Epithelial cell of esophagus (primary cell): ENCODE measurements around the gene EIF3B.
"Not testable (repeated sequence)": the region's sequence is repeated elsewhere in the genome, so short reads cannot be mapped to it uniquely, and the experiment has no call there.

Experiments
- DNase-seq: peaks from one replicate; pipeline ENCODE4 v3.0.0; 2010; ENCODE audit warnings: low read depth
- H3K4me3 ChIP-seq: 2 replicates; pipeline ENCODE4 v1.5.1; 2011; ENCODE audit warnings: mild to moderate bottlenecking, low read length, control low read depth
- CTCF ChIP-seq: IDR thresholded peaks from 2 replicates; pipeline ENCODE4 v1.5.1; 2011; ENCODE audit warnings: low read depth, mild to moderate bottlenecking, low read length, control low read depth, inconsistent platforms; ENCODE audit not compliant: insufficient read depth; ENCODE audit errors: missing control alignments

The EIF3B gene

GRCh38 chr7:2373646-2374045, 19.0 kb downstream of the EIF3B start:
- TF ChIP-seq CTCF = no peak
- no peak overlapping the region for H3K4me3 ChIP-seq
- no peak for DNase-seq

- DNase-seq = no peak
- no peak for TF ChIP-seq CTCF
These were observed 19.8 kb downstream of the EIF3B start for GRCh38 chr7:2374401-2374800.

GRCh38 chr7:2374830-2375728, 20.5 kb downstream of the EIF3B start:
- DNase-seq = no peak
- TF ChIP-seq CTCF = no peak
- no peak overlapping the region for H3K4me3 ChIP-seq

More at GRCh38 chr7:2374401-2374800, 19.8 kb downstream of the EIF3B start:
- H3K4me3 ChIP-seq = no peak overlapping the region

- H3K4me3 ChIP-seq = no peak overlapping the region
- no peak for DNase-seq
- TF ChIP-seq CTCF = no peak
These were observed 21.9 kb downstream of the EIF3B start for GRCh38 chr7:2376351-2377154.

- not testable (repeated sequence) for H3K4me3 ChIP-seq, DNase-seq
These were observed 22.9 kb downstream of the EIF3B start for GRCh38 chr7:2377492-2377891.

- not testable (repeated sequence) for H3K4me3 ChIP-seq, DNase-seq
These were observed 23.5 kb downstream of the EIF3B start for GRCh38 chr7:2378125-2378524.

- DNase-seq = no peak
- TF ChIP-seq CTCF = no peak
- no peak overlapping the region for H3K4me3 ChIP-seq
These were observed 24.5 kb downstream of the EIF3B start for GRCh38 chr7:2379161-2379560.

GRCh38 chr7:2379821-2380450, 25.3 kb downstream of the EIF3B start:
- no peak for TF ChIP-seq CTCF
- no peak for DNase-seq
- no peak overlapping the region for H3K4me3 ChIP-seq
